Peyer's patch (tissue), 4 donors: ENCODE measurements around the gene ZFAND2A.

Source experiments
- POLR2A ChIP-seq, 2 donors: fragments of 450-650 bp; IDR thresholded peaks; one replicate each; pipeline ENCODE4 v1.5.1; 2017; ENCODE audit warnings: antibody characterized with exemption in 2 of 2, mild to moderate bottlenecking in 2 of 2, moderate library complexity in 2 of 2
- TF ChIP-seq, protein P1 (sequence below), 6 experiments: fragments of 450-650 bp in 4 of 6; fragments of 200-600 bp in 2 of 6; sonication (generic) in 1 of 6; IDR thresholded peaks; one replicate each; pipeline ENCODE4 v1.5.1; 2017 to 2019; ENCODE audit warnings: antibody characterized with exemption in 6 of 6, mild to moderate bottlenecking in 3 of 6, moderate library complexity in 1 of 6

GRCh38 chr7:1187127-1187526 is 27.1 kb upstream of the ZFAND2A start:
- TF ChIP-seq POLR2A (IDR thresholded peaks at IDR 0.05), result no peak
- TF ChIP-seq, protein P1, sequence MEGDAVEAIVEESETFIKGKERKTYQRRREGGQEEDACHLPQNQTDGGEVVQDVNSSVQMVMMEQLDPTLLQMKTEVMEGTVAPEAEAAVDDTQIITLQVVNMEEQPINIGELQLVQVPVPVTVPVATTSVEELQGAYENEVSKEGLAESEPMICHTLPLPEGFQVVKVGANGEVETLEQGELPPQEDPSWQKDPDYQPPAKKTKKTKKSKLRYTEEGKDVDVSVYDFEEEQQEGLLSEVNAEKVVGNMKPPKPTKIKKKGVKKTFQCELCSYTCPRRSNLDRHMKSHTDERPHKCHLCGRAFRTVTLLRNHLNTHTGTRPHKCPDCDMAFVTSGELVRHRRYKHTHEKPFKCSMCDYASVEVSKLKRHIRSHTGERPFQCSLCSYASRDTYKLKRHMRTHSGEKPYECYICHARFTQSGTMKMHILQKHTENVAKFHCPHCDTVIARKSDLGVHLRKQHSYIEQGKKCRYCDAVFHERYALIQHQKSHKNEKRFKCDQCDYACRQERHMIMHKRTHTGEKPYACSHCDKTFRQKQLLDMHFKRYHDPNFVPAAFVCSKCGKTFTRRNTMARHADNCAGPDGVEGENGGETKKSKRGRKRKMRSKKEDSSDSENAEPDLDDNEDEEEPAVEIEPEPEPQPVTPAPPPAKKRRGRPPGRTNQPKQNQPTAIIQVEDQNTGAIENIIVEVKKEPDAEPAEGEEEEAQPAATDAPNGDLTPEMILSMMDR (IDR thresholded peaks at IDR 0.05), result no peak
